Esophagus (tissue), 2 donors: ENCODE results near the gene ZNG1F. TPM values are rescaled to one million over a fixed set of nuclear protein-coding genes. Genes with fewer than 3 reads are reported as not detected.
"Not testable (repeated sequence)": the region's sequence is repeated elsewhere in the genome, so short reads cannot be mapped to it uniquely, and the experiment has no call there.

Experiments used
- H3K27ac ChIP-seq, 2 donors: one replicate each; pipeline ENCODE4 v1.5.1; 2013; ENCODE audit warnings: low read depth in 2 of 2, mild to moderate bottlenecking in 2 of 2, inconsistent platforms in 1 of 2, low read length in 1 of 2, moderate library complexity in 1 of 2
- H3K27me3 ChIP-seq, 2 donors: one replicate each; pipeline ENCODE4 v1.6.1; 2013; ENCODE audit warnings: low read length in 2 of 2, control low read depth in 1 of 2, mild to moderate bottlenecking in 1 of 2; ENCODE audit not compliant: insufficient read depth in 2 of 2, control insufficient read depth in 1 of 2
- H3K36me3 ChIP-seq, 2 donors: one replicate each; pipeline ENCODE4 v1.6.1; 2013; ENCODE audit warnings: low read length in 1 of 2; ENCODE audit not compliant: control insufficient read depth in 2 of 2, insufficient read depth in 2 of 2
- H3K4me1 ChIP-seq, 2 donors: one replicate each; pipeline ENCODE4 v1.6.1; 2013; ENCODE audit warnings: low read length in 1 of 2; ENCODE audit not compliant: control insufficient read depth in 2 of 2, insufficient read depth in 2 of 2
- H3K4me3 ChIP-seq, 2 donors: one replicate each; pipeline ENCODE4 v1.5.1; 2013; ENCODE audit warnings: low read length in 2 of 2, mild to moderate bottlenecking in 2 of 2, low read depth in 1 of 2, moderate library complexity in 1 of 2
- H3K9me3 ChIP-seq, 2 donors: one replicate each; pipeline ENCODE4 v1.6.1; 2013; ENCODE audit warnings: mild to moderate bottlenecking in 2 of 2, low read depth in 1 of 2, low read length in 1 of 2, moderate library complexity in 1 of 2; ENCODE audit not compliant: control insufficient read depth in 2 of 2, insufficient read depth in 1 of 2
- WGBS, 2 donors: extraction: QIAGEN DNeasy Blood & Tissue Kit; methylation state at CpG; one replicate each; pipeline ENCODE4 v1.1.7; 2013; 5-methylcytosine and 5-hydroxymethylcytosine counted together
- polyA plus RNA-seq, 2 donors: library from polyadenylated mRNA; stranded (reverse); fragments of 200-250 nt; gene quantifications; one replicate each; pipeline ENCODE4 v1.2.3, GENCODE V29; 2013
- donor health status: healthy with polysubstance abuse.
- donor health status: Bipolar disorder and iron deficiency.

The ZNG1F gene
- 10 to 100 TPM in 1 of 2 donors, 1 to 10 TPM in 1; 7.7 to 30.3 TPM for polyA plus RNA-seq

DNA sequence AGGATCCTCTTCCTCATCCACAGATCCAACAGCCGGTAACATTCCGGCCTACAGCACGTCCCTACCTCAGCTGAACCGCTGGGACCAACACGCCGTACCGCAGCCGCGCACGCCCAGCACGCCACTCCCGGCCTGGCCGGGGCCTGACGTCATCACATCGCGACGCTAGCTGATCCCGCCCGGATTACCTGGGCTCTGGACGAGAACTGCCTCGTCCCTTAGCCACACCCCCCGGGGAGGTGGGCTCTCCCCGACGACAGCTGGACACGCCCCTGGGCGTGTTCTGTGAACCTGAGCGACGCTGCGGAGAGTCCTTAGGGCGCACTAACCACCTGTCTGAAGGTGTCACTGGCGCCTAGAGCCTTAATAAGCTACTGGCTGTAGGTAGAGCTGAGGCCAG is at the start of gene ZNG1F:
Gene ZNG1F (minus strand): TSS at position 101 of the 400 bp plus-strand sequence. CDS start 59 bp downstream, at position 42.
- H3K27me3 ChIP-seq, H3K36me3 ChIP-seq, H3K9me3 ChIP-seq, H3K4me3 ChIP-seq, H3K4me1 ChIP-seq, H3K27ac ChIP-seq: not testable (repeated sequence)
- no CpG with 5 or more reads among the region's 31 CpGs for WGBS, 2 donors

DNA sequence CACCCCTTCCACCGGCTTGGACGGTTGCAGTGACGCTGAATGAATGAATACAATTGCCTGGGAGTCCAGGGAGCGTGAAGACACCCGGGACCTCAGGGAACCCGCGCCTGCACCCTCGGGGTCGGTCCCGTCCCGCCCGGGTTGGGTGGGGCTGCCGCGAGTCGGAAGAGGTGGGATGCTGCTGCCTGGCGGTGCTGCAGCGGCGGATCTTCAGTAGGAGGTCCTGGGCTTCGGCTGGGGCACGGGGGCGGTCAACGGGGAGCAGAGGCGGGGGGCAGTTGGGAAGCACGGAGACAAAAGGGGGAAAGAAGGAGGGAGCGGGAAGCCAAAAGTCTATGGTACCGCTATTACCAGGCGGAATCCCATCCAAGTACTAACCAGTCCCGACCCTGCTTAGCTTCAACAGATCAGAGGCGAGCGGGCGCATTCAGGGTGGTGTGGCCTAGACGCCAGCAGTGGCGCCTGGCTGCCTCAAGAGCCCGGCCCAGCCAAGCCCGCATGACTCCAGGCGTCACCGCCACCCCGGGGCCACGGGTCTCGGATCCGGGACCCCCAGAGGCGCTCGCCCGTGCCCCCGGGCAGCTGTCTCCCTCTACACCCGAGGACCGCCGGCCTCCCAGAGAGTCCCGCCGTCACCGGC is 48.1 kb upstream of the ZNG1F start:
- WGBS, 2 donors: 56 to 69% methylated on average over 46 to 48 of the region's 51 CpGs
- H3K9me3 ChIP-seq: peaks cover 14 to 15% of the 10 kb centered on the region in 2 donors

DNA sequence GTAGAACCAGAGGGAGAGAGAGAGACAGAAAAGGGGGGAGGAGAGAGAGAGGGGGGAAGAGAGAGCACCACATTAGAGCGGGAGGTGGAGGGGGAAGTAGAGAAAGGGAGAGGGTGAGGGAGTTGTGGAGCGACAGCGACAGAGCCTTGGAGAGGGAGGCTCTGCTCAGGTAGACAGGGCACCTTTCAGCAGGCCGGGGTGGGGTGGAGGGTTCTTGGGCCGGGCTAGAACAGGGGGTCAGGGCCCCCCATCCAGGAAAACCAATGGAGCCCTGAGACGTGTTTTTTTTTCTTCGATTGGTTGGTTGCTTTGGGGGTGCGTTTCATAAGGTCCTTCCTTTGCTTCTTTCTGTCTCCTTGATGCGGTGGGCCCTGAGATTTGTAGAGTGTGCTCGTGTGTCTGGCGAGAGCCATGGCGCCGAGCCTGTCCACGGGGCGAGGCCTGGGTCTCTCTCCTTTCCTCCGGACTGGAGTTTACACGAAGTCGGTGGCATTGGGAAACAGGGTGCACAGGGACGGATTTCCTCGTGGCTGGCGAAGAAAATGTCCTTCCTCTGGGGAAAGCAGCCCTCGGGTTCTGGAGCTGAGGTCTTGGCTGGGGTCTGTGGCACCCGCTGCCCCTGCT is 47.5 kb upstream of the ZNG1F start:
- not testable (repeated sequence) for H3K27ac ChIP-seq, H3K27me3 ChIP-seq, H3K4me1 ChIP-seq, H3K36me3 ChIP-seq, H3K4me3 ChIP-seq
- peaks cover 14 to 15% of the 10 kb centered on the region in 2 donors for H3K9me3 ChIP-seq
- 79 to 82% methylated on average over 23 of the region's 23 CpGs for WGBS, 2 donors

More for the DNA sequence above, 48.1 kb upstream of the ZNG1F start:
- H3K27me3 ChIP-seq, H3K27ac ChIP-seq, H3K4me3 ChIP-seq, H3K36me3 ChIP-seq, H3K4me1 ChIP-seq: not testable (repeated sequence)

DNA sequence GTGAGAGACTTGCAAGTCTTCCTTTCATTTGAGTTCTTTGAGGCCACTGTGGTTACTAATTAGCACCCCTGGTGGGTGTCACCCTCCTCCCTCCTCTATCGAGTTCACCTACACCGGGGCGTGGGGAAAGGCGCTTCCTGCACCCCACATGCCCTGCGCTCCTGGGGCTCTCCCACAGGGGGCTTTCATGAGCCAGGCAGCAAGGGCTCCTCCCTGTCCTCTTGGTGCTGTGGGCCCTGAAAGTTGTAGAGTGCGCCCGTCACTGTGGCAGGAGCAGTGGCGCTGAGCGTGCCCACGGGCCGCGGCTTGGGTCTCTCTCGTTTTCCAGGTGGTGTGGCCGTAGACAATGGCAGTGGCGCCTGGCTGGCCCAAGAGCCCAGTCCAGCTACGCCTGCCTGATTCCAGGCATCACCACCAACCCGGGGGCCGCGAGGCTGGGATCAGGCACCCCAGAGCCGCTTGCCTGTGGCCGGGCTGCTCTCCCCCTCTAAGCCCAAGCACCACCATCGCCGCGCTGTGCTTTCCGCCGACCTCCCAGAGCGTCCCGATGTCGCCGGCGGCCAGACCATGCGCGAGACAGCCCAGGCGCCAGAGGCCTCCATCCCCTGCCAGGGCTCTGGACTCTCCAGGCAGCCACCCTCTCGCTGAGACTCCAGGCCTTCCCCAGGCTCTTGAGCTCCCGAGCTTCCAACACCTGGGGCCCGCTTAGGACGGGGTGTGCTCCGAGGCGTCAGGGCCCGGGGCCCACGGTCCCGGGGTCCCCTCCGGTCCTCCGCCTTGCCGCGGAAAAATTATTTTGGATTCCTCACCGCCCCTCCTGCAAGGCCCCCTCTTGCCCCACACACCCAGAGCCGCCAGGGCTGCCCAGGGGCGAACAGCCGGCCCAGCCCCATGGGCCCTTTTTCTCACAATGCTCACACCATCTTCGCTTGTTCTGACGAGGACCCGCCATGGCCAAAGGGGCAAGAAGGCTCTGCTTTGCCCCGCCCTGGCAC is 46.0 kb upstream of the ZNG1F start:
- not testable (repeated sequence) for H3K4me1 ChIP-seq, H3K36me3 ChIP-seq, H3K27ac ChIP-seq, H3K27me3 ChIP-seq
- Histone ChIP-seq H3K9me3 (peaks cover 15 to 16% of the 10 kb centered on the region in 2 donors), H3K4me3 (peak overlapping the region; percentile 4 to 21)
- WGBS, 2 donors: 70 to 75% methylated on average over 43 to 55 of the region's 55 CpGs

DNA sequence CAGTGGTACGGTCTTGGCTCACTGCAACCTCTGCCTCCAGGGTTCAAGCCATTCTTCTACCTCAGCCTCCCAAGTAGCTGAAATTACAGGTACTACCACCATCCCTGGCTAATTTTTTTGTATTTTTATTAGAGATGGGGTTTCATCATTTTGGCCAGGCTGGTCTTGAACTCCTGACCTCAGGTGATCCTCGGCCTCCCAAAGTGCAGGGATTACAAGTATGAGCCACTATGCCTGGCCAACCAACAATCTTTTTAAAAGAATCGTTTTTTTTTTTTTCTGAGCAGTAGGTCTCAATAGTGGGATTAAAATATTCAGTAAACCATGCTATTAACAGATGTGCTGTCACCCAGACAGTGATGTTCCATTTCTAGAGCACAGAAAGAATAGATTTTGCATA is 45.1 kb upstream of the ZNG1F start:
- not testable (repeated sequence) for H3K36me3 ChIP-seq, H3K27ac ChIP-seq, H3K27me3 ChIP-seq, H3K4me1 ChIP-seq
- Histone ChIP-seq H3K4me3 (peak overlapping the region in 1 of 2 donors; percentile 21), H3K9me3 (peaks cover 23 to 24% of the 10 kb centered on the region in 2 donors)
- WGBS, 2 donors: 46 to 54% methylated on average over 3 of the region's 3 CpGs

DNA sequence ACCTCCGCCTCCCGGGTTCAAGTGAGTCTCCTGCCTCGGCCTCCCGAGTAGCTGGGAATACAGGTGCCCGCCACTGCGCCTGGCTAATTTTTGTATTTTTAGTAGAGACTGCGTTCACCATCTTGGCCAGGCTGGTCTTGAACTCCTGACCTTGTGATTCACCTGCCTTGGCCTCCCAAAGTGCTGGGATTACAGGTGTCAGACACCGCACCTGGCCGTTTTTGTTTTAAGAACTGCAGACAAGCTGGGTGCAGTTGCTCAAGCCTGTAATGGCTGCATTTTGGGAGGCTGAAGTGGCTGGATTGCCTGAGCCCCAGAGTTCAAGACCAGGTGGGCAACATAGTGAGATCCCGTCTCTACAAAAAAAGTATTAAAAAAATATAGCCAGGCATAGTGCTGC is 43.2 kb upstream of the ZNG1F start:
- H3K27me3 ChIP-seq, H3K4me1 ChIP-seq, H3K27ac ChIP-seq, H3K4me3 ChIP-seq: not testable (repeated sequence)
- H3K36me3 ChIP-seq: peaks cover 0 to 11% of the 10 kb centered on the region in 2 donors
- peaks cover 21 to 25% of the 10 kb centered on the region in 2 donors for H3K9me3 ChIP-seq
- 73 to 83% methylated on average over 10 of the region's 10 CpGs for WGBS, 2 donors

DNA sequence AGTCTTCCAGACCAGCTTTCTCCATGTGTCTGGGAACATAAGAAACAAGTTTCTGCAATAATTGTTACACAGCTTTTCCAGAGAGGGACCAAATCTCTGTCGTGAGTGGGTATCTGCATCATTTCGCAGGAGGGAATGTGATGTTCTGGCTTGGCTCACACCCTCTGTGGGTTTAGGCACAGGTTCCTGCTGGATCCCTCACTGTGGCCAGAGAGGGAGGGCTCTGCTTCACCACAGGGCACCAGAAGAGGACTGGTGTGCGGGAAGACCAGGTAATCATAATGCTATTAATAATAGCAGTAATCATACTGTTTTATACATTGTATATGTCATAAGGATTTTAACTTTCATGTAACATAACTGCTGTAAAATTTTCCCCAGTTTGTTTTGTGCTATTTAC is 41.3 kb upstream of the ZNG1F start:
- not testable (repeated sequence) for H3K27me3 ChIP-seq, H3K4me3 ChIP-seq, H3K4me1 ChIP-seq, H3K27ac ChIP-seq
- 65 to 72% methylated on average over 3 of the region's 3 CpGs for WGBS, 2 donors
- peaks cover 0 to 11% of the 10 kb centered on the region in 2 donors for H3K36me3 ChIP-seq
- peaks cover 16 to 17% of the 10 kb centered on the region in 2 donors for H3K9me3 ChIP-seq

DNA sequence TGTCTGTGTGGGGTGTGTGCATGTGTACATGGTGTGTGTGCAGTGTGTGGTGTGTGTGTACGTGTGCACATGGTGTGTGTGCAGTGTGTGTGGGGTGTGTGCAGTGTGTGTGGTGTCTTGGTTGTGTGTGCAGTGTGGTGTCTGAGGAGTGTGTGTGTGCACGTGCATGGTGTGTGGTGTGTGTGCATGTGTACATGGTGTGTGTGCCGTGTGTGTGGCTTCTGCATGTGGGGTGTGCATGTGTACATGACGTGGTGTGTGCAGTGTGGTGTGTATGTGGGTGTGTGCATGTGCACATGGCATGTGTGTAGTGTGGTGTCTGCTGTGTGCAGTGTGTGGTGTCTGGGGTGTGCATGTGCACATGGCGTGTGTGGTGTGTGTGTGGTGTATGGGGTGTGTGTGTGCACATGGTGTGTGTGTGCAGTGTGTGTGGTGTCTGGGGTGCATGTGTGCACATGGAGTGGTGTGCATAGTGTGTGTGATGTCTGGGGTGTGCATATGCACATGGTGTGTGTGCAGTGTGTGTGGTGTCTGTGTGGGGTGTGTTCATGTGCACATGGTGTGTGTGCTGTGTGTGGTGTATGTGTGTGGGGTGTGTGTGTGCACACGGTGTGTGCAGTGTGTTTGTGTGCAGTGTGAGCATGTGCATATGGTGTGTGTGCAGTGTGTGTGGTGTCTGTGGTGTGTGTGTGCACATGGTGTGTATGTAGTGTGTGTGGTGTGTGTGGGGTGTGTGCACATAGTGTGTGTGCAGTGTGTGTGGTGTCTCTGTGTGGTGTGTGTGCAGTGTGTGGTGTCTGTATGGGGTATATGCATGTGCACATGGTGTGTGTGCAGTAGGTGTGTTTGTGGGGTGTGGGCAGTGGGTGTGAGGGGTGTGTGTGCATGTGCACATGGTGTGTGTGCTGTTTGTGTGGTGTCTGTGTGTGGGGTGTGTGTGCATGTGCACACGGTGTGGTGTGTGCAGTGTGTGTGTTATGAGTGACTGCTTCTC is 40.6 kb upstream of the ZNG1F start:
- Histone ChIP-seq H3K27ac (no peak overlapping the region), H3K4me1 (peaks cover 0 to 4% of the 10 kb centered on the region in 2 donors), H3K36me3 (peaks cover 0 to 11% of the 10 kb centered on the region in 2 donors), H3K4me3 (no peak overlapping the region), H3K27me3 (no peaks in the 10 kb centered on the region), H3K9me3 (peaks cover 9 to 11% of the 10 kb centered on the region in 2 donors)
- WGBS, 2 donors: 60 to 63% methylated on average over 7 of the region's 7 CpGs
